Activated naive CD8-positive, alpha-beta T cell (primary cell): Measurements from ENCODE around the gene PCDH7.
A peak's percentile ranks its signal among the peaks of the same experiment; 100 is the strongest.

Experiments
- H3K27ac Mint-ChIP-seq: one replicate; pipeline ENCODE4 v1.8.0; 2021; ENCODE audit warnings: mixed read lengths
- H3K27me3 Mint-ChIP-seq: one replicate; pipeline ENCODE4 v1.8.0; 2021; ENCODE audit warnings: mixed read lengths
- H3K36me3 Mint-ChIP-seq: one replicate; pipeline ENCODE4 v1.8.0; 2021; ENCODE audit warnings: mixed read lengths
- H3K4me1 Mint-ChIP-seq: one replicate; pipeline ENCODE4 v1.8.0; 2021; ENCODE audit warnings: low read depth, mixed read lengths
- H3K4me3 Mint-ChIP-seq: one replicate; pipeline ENCODE4 v1.8.0; 2021; ENCODE audit warnings: mild to moderate bottlenecking, mixed read lengths
- H3K9me3 Mint-ChIP-seq: one replicate; pipeline ENCODE4 v1.8.0; 2021; ENCODE audit warnings: low read depth, mixed read lengths

PCDH7 gene, protein sequence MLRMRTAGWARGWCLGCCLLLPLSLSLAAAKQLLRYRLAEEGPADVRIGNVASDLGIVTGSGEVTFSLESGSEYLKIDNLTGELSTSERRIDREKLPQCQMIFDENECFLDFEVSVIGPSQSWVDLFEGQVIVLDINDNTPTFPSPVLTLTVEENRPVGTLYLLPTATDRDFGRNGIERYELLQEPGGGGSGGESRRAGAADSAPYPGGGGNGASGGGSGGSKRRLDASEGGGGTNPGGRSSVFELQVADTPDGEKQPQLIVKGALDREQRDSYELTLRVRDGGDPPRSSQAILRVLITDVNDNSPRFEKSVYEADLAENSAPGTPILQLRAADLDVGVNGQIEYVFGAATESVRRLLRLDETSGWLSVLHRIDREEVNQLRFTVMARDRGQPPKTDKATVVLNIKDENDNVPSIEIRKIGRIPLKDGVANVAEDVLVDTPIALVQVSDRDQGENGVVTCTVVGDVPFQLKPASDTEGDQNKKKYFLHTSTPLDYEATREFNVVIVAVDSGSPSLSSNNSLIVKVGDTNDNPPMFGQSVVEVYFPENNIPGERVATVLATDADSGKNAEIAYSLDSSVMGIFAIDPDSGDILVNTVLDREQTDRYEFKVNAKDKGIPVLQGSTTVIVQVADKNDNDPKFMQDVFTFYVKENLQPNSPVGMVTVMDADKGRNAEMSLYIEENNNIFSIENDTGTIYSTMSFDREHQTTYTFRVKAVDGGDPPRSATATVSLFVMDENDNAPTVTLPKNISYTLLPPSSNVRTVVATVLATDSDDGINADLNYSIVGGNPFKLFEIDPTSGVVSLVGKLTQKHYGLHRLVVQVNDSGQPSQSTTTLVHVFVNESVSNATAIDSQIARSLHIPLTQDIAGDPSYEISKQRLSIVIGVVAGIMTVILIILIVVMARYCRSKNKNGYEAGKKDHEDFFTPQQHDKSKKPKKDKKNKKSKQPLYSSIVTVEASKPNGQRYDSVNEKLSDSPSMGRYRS (N-terminal part only)

DNA sequence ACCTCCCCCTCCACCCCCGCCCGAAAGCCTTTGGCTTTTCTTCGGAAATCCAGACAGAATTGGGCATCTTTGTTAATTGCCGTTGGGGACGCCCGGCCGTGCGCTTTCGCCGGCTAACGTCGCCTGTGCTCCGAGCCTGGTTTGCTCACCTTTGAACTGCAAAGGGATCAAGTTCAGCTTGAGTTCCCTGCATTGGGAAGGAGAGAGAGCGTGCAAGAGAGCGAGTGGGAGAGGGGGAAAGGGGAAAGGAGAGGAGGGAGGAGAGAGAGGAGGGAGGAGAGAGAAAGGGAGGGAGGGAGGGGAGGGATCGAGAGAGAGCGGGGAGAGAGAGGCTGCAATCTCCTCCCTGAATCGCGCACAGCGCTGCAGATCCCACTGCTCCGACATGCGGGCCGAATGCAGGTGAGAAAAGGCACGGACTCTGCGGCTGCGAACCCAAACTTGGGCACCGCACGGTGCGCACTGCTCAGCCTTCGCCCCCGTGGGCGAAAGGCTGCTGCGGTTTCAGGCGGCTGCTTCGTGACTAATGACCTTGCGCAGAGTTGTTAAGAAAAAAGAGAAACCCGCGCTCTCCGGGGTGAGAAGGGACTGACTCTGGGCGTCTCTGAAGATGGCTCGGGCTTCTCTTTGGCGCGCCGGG lies at the start of gene PCDH7:
PCDH7 (plus strand) TSS at position 349 of the 640 bp plus-strand sequence. CDS start 1,054 bp downstream, outside the sequence.
- Mint-ChIP-seq H3K9me3 (no peaks in the 10 kb centered on the region), H3K27ac (peak within 1 kb of the TSS; percentile 41), H3K27me3 (peaks cover 35% of the 10 kb centered on the region), H3K4me3 (peak within 1 kb of the TSS; percentile 74), H3K4me1 (peaks cover 49% of the 10 kb centered on the region), H3K36me3 (no peaks in the 10 kb centered on the region)

DNA sequence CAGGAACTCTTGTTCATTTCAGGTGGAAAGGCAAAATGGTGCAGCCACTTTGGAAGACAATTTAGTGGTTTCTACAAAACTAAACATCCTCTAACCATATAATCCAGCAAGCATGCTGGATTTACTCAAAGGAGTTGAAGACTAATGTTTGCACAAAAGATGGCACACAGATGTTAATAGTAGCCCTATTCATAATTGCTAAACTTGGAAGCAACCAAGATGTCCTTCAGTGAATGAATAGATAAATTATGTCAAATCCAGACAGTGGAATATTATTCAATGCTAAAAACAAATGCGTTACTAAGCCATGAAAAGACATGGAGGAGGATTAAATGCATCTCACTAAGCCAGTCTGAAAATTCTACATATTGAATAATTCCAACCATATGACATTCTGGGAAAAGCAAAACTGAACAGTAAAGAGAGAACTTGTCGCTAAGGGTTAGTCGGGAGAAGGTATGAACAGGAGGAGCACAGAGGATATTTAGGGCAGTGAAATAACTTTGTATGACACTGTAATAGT lies 48.2 kb upstream of the PCDH7 start:
- Mint-ChIP-seq H3K27ac (no peak overlapping the region), H3K27me3 (no peaks in the 10 kb centered on the region), H3K4me3 (no peak overlapping the region), H3K4me1 (no peaks in the 10 kb centered on the region), H3K36me3 (no peaks in the 10 kb centered on the region), H3K9me3 (peaks cover 3% of the 10 kb centered on the region)

DNA sequence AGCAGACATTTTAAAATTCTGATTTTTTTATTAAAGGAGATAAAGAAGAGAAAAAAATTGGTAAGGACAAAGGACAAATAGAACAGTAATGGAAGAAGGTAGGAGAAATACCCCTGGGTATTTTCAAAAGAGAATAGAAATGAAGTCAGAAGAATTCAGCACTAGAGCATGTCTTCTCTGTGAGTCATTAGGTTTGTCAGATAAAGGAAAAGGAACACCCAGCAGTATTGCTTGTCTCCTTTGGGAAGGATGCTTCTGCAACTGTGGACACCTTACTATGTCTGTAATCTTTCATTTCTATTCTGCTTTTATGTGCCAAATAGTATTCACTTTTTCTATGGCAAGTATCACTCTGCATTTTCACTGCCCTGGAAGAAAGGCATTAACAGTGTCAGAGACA lies 24.0 kb upstream of the PCDH7 start:
- Mint-ChIP-seq H3K9me3 (peaks cover 3% of the 10 kb centered on the region), H3K27ac (no peak overlapping the region), H3K27me3 (no peaks in the 10 kb centered on the region), H3K36me3 (no peaks in the 10 kb centered on the region), H3K4me3 (no peak overlapping the region), H3K4me1 (no peaks in the 10 kb centered on the region)

DNA sequence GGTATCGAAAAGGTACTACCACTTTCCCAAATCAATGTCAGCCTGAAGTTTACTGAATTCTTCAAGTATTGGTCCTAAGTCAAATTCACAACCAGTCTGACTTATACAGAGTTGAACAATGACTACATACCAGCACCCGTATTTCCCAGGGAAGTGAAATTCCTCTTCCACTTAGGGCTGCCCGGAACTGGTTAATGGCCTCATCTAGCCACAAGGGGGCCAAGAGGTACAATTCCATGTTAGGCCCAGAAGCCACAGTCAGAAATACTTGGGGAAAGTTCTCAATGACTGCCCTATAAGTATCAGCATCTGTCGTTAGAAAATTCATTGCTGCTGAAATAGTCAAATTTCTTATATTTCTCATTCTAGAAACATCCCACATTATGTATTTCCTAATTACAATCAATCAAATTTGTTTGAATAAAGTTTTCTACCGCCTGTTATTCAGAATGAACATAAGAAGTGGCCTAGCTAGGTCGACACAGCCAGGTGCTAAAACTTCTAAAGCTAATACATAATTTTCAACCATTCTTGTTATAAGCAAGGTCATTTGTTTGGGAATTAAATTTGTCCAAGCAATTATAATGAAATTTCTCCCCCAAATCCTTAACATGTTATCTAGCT lies 5.6 kb upstream of the PCDH7 start:
- H3K36me3 Mint-ChIP-seq: no peaks in the 10 kb centered on the region
- no peak overlapping the region for H3K27ac Mint-ChIP-seq
- H3K4me1 Mint-ChIP-seq: peaks cover 31% of the 10 kb centered on the region
- peaks cover 21% of the 10 kb centered on the region for H3K27me3 Mint-ChIP-seq
- H3K4me3 Mint-ChIP-seq: no peak overlapping the region
- H3K9me3 Mint-ChIP-seq: no peaks in the 10 kb centered on the region

DNA sequence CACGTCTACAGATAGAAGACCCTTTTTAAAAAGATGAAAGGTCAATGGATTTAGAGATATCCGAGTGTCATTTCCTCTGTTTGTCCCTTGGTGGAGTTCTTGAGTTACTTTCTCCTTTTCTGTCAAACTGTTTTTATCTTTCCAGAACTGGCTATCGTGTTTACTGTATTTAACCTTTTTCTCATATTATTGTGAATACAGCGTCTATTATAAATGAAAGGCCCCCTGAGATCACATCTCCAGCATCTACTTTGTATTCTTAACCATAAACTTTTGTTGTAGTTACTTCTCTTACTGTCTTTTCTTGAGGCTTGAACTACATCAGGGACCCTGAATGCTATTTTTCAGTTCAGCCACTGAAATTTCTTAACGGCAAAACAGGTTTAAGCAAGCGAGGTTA lies 4.0 kb upstream of the PCDH7 start:
- Mint-ChIP-seq H3K27me3 (peaks cover 26% of the 10 kb centered on the region), H3K36me3 (no peaks in the 10 kb centered on the region), H3K4me3 (peak overlapping the region; percentile 82), H3K4me1 (peaks cover 44% of the 10 kb centered on the region), H3K27ac (no peak overlapping the region), H3K9me3 (no peaks in the 10 kb centered on the region)

DNA sequence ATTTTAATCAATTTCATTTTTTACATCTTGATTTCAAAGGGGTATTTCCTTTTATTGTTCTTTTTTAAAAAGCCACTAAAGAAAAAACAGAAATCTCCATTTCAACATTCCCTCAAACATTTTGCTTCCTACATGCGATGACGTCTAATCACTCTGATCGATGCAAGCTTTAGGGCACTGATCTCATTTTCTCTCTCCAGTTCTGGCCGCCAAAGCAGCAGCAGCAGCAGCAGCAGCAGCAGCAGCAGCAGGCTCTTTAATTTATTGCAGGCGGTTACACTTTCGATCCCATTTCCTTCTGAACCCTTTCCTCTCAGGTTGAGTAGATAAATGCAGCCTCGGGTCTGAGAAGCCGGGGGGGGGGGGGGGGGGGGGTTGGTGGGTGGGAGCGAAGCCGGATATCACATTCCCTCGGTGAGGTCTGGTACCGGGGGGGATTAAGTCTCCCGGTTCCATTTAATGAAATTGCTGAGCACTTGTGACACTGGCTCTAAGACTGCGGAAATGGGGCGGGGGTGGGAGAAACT lies 3.4 kb upstream of the PCDH7 start:
- Mint-ChIP-seq H3K27ac (no peak overlapping the region), H3K9me3 (no peaks in the 10 kb centered on the region), H3K4me1 (peaks cover 45% of the 10 kb centered on the region), H3K36me3 (no peaks in the 10 kb centered on the region), H3K27me3 (peaks cover 26% of the 10 kb centered on the region), H3K4me3 (peak overlapping the region; percentile 82)

DNA sequence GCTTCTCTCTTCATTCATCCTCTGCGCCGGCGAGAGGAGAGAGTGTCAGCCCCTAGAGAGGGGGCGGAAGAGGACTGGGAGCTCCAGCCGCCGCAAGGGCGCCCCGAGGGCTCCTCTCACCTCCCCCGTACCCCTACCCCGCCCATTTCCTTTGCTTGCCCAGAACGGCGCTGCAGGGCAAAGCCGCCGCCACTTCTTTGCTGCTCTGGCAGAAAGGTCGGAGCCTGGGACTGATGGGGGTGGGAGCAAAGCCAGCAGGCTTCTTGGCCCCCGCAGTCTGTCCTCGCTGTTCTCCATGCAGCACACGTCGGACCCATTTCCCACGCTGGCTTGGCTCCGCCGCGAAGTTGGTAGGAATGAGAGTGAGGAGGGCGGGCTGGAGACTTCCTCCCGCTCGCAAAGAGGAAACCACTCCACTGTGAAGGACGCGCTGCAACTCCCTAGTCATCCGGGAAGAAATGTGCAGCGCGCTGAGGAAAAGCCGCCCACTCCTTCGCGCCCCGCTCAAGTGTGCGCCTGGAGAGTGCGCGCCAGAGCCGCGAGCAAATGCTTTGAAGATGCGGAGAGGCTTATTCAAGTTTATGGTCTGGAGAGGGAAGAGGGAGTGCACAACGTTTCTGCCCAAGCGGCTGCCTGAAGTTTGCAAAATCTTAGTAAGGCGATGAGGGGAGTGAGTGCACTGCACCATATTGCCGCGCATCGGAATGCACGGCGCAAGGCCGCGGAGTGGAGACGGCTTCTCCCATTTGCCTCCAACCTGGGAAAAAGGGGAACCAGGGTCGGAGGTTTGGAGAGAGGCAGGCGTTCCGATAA lies 2.8 kb upstream of the PCDH7 start:
- Mint-ChIP-seq H3K27ac (no peak overlapping the region), H3K4me3 (peak overlapping the region; percentile 82), H3K4me1 (peaks cover 45% of the 10 kb centered on the region), H3K27me3 (peaks cover 26% of the 10 kb centered on the region), H3K36me3 (no peaks in the 10 kb centered on the region), H3K9me3 (no peaks in the 10 kb centered on the region)

DNA sequence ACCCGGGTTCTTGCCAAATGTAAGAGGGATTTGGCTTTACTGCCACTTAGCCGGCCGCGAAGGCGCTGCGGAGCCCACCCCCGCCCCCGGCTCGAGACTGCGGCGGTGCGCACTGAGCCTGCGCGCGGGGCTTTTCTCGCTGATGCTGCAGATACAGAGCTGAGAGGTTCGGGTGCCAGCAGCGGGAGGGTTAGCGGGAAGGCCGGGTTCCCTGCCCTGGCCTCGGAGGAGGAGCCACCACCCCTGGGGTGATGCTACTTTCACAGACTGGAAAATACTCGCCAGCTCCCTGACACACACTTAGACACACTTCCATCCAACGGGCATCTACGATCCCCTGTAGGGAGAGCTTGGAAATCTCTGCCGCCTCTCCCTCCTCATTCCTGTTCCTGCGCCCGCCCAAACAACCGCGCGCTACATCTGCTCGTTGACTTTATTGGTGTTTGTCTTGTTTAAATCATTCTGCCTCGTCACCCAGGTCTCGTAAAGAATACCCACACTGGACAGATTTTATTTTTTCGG lies 2.1 kb upstream of the PCDH7 start:
- Mint-ChIP-seq H3K36me3 (no peaks in the 10 kb centered on the region), H3K9me3 (no peaks in the 10 kb centered on the region), H3K4me3 (peak overlapping the region; percentile 71), H3K27me3 (peaks cover 26% of the 10 kb centered on the region), H3K27ac (no peak overlapping the region), H3K4me1 (peaks cover 45% of the 10 kb centered on the region)

DNA sequence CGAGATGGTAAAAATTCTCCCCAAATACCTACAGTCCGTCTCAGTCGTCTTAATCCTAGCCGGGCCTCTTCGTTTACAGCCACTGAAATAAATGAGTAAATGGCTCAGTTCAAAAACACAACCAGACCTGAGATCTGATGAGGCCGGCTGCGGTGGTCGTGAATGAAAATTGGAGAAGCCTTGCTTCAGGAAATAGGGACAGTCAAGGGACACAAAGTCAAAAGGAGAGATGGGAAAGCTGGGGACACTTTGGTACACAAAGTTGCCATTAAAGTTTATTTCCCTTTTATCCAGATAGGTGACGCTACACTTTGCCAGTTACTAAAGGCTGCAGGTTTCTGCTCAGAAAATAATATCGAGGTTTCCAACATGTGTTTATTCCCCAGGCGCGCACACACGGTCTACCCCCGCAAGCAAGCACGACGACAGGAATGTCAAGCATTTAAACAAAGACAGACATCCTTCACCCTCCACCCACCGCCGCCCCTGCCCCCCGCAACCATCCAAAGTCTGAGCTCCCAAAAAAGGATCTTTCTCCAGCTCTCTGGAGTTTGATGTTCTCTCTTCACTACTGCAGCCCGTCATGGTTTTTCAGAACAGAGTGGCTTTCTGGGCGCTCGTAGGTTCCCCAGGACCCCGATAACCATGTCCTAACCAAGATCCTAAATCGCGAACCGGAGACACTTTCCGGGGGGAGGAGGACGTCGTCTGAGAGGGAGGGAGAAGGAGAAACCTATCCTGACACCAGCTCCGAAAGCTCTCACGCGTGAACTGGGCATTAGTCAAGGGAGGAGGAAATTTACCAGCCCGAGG lies 1.3 kb upstream of the PCDH7 start:
- Mint-ChIP-seq H3K4me1 (peaks cover 49% of the 10 kb centered on the region), H3K27me3 (peaks cover 32% of the 10 kb centered on the region), H3K36me3 (no peaks in the 10 kb centered on the region), H3K4me3 (peak overlapping the region; percentile 74), H3K27ac (no peak overlapping the region), H3K9me3 (no peaks in the 10 kb centered on the region)

DNA sequence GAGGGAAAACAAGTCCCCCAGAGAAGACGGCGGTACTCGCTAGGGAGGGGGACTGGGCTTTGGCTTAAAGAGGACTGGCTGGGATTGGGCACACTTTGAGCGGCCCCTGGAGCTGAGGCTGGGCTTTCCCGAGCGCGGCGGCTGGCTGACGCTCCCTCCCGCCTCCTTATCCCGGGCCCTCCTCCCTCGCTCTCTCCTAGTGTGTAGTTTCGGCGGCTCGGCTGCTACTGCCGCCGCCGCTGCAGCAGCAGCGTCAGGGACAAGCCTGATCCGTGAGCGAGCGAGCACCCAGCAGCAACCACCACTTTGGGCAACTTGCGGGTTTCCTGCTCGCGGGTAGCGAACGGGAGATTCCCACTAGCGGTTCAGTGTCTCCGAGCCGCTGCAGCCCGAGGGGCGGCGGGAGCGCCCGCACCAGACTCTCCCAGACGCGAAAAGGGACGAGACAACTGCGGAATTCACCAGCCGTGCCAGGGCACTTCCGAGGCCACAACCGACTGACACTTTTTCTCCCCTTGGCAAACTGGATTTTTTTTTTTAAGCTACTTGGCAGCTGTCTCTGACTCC lies 632 bp upstream of the PCDH7 start:
- Mint-ChIP-seq H3K4me3 (peak overlapping the region; percentile 61), H3K36me3 (no peaks in the 10 kb centered on the region), H3K27me3 (peaks cover 34% of the 10 kb centered on the region), H3K27ac (no peak overlapping the region), H3K9me3 (no peaks in the 10 kb centered on the region), H3K4me1 (peaks cover 49% of the 10 kb centered on the region)

DNA sequence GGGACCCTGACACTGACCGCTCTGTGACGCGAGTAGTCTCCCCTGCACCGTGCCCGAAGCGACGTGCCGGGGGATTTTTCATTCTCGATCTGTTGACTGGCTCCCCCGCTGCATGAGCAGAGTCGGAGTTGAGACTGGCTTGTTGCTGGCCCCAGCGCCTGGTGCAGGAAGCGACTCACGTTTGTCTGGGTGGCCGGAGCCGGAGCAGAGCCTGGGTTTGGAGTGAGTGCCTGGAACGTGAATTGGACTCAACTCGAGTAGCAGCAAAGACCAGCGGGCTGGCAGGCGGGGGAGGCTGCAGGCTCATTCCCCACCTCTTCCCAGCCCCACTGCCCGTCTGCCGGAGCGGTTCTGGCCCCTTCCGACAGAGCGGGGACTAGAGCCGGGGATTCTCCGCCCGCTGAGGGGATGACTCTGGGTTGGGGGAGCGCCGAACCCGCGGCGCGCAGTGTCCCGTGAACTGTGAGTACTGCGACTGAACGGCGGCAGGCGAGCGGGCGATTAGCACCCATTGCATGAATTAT lies 554 bp downstream of the PCDH7 start:
- H3K4me1 Mint-ChIP-seq: peaks cover 48% of the 10 kb centered on the region
- H3K27ac Mint-ChIP-seq: peak overlapping the region; percentile 41
- peak overlapping the region; percentile 66 for H3K4me3 Mint-ChIP-seq
- no peaks in the 10 kb centered on the region for H3K9me3 Mint-ChIP-seq
- peaks cover 35% of the 10 kb centered on the region for H3K27me3 Mint-ChIP-seq
- no peaks in the 10 kb centered on the region for H3K36me3 Mint-ChIP-seq
